Tongue (tissue), 2 donors: Measurements from ENCODE around the gene RGS7. TPM values are rescaled to one million over a fixed set of nuclear protein-coding genes. Genes with fewer than 3 reads are reported as not detected.
A peak's percentile ranks its signal among the peaks of the same experiment; 100 is the strongest.
"Not testable (repeated sequence)": the region's sequence is repeated elsewhere in the genome, so short reads cannot be mapped to it uniquely, and the experiment has no call there.

Experiments used
- DNase-seq: peaks from one replicate; pipeline ENCODE4 v3.0.0-alpha.2; 2015
- total RNA-seq: library from RNA; depleted of rRNA; stranded (reverse); fragments of >200 nt; gene quantifications from one replicate; pipeline ENCODE4 v1.2.3, GENCODE V29; 2014

Gene RGS7
- total RNA-seq, 1 donor from 2014 or later: not detected

- no peak for DNase-seq
These were observed 447.1 kb downstream of the RGS7 start for GRCh38 chr1:240909701-240910457.

GRCh38 chr1:240906477-240906876, 450.5 kb downstream of the RGS7 start:
- peak; percentile 35 for DNase-seq

- DNase-seq: no peak
These were observed 451.7 kb downstream of the RGS7 start for GRCh38 chr1:240905225-240905765.

- DNase-seq: not testable (repeated sequence)
These were observed 461.6 kb downstream of the RGS7 start for GRCh38 chr1:240895424-240895823.

GRCh38 chr1:240888787-240889048, 468.3 kb downstream of the RGS7 start:
- DNase-seq: no peak

- peak; percentile 18 for DNase-seq
These were observed 468.8 kb downstream of the RGS7 start for GRCh38 chr1:240888039-240888786.

GRCh38 chr1:240883490-240883889, 473.5 kb downstream of the RGS7 start:
- no peak for DNase-seq

- not testable (repeated sequence) for DNase-seq
These were observed 474.2 kb downstream of the RGS7 start for GRCh38 chr1:240882656-240883308.

- DNase-seq: no peak
These were observed 478.4 kb downstream of the RGS7 start for GRCh38 chr1:240878631-240879030.

GRCh38 chr1:240877605-240878004, 479.4 kb downstream of the RGS7 start:
- DNase-seq: no peak

GRCh38 chr1:240876071-240876470, 480.9 kb downstream of the RGS7 start:
- DNase-seq: no peak

GRCh38 chr1:240869071-240869470, 487.9 kb downstream of the RGS7 start:
- no peak for DNase-seq

- no peak for DNase-seq
These were observed 490.3 kb downstream of the RGS7 start for GRCh38 chr1:240866724-240867123.

- DNase-seq: no peak
These were observed 497.0 kb downstream of the RGS7 start for GRCh38 chr1:240860023-240860422.

GRCh38 chr1:240854367-240854766, 502.6 kb downstream of the RGS7 start:
- DNase-seq: peak; percentile 2

GRCh38 chr1:240847325-240847724, 509.7 kb downstream of the RGS7 start:
- DNase-seq: no peak

- no peak for DNase-seq
These were observed 512.5 kb downstream of the RGS7 start for GRCh38 chr1:240844486-240844885.

GRCh38 chr1:240843798-240844197, 513.2 kb downstream of the RGS7 start:
- DNase-seq: no peak

- no peak for DNase-seq
These were observed 520.7 kb downstream of the RGS7 start for GRCh38 chr1:240836271-240836670.

GRCh38 chr1:240835291-240835690, 521.7 kb downstream of the RGS7 start:
- no peak for DNase-seq

- DNase-seq: no peak
These were observed 523.9 kb downstream of the RGS7 start for GRCh38 chr1:240833075-240833474.

- no peak for DNase-seq
These were observed 525.1 kb downstream of the RGS7 start for GRCh38 chr1:240831922-240832321.

- DNase-seq: no peak
These were observed 525.8 kb downstream of the RGS7 start for GRCh38 chr1:240831191-240831631.
